HL-60/S4 treated with phorbol 12-myristate 13-acetate at 8.2 ng/mL for 4 days and 3 days (cell line): ENCODE results near the gene NCKAP5.

Source experiments
- in situ Hi-C: fragments of 300-500 bp; cut with MboI; formaldehyde crosslinking; loops from 2 replicates; pipeline ENCODE4 v1.15.0; 2022; ENCODE audit warnings: low sequenced_read_pairs

The NCKAP5 gene

DNA sequence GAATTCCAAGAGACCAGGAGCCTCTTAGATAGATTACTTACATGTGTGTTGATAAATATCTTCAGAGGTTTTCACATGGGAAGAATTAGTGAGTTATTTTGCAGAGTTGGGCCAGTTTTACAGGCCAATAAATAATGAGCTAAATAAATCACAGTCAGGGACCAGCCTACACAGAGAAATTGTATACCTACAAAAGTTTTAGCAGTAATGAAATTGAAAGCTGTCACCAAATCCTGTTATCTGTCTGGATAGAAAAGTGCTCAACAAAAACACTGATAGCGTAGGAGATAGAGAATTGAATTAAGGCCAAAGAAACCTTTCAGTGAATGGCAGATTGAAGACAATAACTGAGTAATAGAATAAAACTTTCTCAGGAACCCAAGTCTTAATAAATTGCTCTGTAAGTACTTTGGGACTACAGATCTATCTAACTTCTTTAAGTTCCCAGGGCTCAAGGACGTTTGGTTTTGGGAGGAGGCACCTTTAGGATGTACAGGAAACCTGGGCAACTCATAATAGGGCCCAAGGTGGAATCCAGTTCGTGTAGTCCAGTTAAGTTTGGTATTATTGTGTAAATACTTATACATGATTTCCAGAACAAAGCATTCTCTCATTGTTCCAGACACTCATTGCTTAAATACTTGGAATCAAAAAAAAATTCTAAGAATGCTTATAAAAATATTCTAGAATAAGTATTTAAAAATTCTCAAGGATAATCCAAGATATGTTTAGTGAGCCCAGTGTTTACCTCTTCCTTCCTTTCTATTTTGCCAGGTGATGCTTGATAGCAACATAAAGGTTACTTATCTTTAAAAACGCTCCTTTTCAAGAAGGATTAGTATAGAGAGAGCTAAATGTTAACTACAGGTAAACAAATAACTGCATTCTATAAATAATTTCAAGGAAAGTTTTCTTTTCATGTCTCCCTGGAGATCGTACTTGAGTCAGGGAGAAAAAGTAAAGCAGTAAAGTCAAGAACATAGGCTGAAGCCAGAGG lies 134.5 kb downstream of the NCKAP5 start:
- in situ Hi-C loops: no loop called here

DNA sequence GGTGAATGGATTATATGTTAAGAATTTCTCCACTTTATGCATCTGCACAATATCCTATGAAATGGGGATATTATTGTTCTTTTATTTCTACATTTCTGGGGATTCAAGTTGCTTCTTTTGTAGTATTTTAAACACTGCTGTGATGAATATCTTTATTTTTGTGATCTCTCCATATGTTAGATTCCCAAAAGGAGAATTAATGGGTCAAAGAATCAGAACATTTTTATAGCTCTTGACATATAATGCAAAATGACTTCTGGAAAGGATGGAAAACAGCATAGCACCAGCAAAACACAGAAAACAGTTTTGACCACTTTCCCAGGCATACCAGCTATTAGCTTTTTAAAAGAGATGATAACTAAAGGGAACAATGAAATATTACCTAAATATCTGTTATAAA lies 135.5 kb downstream of the NCKAP5 start:
- in situ Hi-C loops: no loop called here

DNA sequence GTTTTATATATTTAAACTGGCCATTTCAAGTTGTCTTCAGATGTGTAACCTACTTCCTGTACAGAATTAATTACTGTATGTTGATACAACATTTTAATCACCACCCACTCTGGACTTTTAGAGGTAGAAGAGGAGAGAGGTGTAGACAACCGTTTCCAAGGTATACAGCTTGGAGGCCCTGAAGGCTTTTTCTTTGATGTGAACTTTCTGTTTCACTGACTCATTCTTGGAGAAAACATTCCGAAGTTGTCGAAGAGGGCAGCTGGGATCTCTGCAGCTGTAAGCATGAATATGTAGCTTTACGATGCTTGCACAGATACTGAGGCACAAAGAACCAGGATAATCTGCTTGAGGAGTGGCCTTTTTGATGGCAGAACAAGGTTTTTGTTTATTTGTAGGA lies 137.0 kb downstream of the NCKAP5 start:
- in situ Hi-C loops: no loop called here

DNA sequence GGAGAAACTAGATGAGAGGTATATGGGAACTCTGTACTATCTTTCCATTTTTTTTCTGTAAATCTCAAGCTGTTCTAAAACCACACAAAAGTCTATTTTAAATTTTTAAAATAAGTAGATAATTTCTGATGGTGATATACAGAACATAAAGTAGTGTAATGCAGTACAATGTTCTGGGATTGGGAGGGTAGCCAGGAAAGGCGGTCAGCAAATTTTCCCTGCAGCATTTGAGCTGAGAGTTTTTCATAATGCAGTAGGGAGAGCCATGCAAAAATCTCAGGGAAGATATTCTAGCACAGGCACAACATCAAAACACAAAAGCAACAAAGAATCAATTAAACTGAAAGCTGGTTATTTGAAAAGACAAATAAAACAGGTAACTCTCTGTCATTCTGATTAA lies 141.5 kb downstream of the NCKAP5 start:
- in situ Hi-C loops: no loop called here

DNA sequence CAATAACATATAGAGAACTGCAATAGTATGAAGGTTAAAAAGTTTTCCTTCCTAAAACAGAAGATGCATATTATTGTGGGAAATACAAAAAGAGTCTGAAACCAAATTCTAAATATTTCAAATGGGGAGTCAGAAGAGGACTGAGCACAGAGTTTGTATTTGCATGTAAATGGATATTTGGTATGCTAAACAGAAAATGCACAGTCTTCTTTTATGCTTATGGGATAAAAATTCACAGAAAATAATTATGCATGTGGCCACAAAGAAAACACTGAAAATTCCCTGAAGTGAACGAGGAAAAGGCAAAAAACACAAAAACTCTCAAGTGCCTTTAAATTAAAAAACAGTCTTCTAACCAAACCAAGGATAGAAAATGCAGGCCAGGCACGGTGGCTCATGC lies 142.7 kb downstream of the NCKAP5 start:
- in situ Hi-C loops: no loop called here

DNA sequence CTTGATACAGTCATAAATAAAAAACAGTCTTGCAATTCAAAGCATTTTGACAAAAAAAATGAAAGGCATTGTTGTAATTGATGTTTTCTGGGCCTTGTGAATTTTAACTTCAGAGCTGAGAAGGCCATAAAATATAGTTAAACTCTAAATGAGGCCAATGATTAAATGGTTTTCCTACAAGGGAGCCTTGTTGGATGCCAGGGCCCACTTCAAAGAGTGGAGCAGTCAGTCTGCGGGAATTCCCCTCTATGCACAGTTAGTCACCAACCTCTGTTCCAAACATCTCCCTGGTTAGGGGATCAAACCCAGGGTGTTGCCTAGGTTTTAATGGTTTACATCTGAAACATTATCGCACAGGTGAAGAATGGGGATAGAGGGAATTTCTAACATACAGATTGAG lies 143.4 kb downstream of the NCKAP5 start:
- in situ Hi-C loops: no loop called here

DNA sequence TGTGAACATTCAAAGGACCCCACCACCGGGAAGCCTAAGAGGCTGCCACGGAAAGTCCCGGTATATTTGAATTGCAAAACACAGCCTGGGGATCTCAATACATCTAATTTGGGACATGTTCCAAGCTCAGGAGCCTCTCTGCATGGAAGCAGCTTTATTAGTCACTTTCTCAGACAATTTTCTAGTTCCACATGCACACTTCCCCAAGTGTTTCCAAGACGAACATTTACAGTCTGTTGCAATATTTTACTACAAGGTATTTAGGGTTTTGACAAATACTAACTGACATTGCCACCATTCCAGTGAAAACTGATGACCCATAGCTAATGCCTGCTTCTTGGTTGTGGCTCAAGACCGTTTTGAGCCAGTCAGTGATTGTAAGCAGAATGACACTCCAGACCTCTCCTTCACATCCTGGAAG lies 145.3 kb downstream of the NCKAP5 start:
- in situ Hi-C loops: no loop called here

DNA sequence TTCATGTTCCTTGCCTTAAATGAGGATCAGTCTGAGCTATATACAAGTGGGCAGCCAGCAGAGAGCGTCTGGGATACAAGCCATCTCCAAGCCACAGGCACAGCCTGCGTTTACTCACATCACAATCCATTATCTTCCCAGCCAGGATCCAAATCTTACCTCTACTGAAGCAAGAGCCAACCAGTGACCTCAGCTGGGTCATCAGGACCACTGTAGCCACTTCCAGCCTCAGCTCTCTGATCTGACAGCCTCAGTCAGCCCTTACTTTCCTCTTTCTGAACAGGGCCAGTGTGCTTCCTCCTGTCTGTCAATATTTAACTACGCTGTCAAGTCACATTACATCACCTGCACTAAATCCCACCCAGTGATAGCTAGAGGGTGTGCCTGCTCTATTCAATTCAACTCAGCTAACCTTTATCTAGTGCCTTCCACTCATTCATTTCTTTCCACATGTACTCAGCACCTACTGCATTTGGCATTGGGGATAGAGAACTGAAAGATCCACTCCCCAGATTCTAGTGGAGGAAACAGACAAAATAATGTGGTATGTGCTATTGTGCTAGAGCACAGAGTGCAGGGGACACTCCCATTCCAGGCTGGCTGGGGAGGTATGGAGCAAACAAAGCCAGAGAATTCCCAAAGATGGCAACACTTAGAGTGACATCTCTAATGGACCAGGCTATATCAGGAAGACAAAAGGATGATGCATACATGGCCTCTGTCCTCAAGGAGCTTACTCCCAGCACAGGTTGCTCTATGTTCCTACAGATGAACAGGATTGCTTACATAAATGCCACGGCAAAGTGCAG lies 146.5 kb downstream of the NCKAP5 start:
- in situ Hi-C loops: no loop called here

DNA sequence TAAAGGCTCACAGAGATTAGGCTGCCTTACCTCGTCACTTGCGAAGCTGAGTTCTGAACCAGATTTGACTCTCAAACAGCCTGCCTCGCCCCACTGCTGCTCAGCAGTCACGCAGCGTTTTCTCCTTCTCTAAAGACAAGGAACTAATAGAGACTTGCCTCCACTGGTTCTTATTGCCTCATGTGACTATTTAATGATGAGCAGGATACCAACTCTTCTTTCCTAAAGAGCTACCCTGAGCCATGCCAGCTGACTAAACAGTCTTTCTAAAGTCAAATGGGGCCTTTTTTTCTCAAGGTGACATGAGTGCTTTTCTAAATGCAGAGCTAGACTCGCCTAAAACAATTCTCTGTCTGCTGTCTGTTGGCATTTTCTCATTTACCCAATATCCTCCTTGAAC lies 147.5 kb downstream of the NCKAP5 start:
- in situ Hi-C loops: no loop called here

DNA sequence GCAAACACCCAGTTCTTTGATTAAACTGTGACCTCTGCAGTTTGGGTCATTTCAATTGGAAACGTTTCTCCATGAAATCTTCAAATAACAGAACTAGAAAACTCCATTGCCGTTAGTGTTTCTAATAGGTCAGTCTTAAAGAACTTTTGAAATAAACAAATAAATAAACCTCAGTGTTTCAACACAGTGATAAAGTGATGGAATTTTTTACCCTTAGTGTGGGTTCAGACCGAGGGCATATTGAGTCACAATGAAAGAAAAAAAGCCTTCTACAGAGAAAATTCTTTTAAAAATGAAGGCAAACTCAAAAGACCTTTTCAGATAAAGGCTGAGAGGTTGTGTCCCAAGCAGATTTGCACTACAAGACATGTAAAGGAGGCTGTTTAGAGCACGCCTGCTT lies 149.6 kb downstream of the NCKAP5 start:
- in situ Hi-C loops: no loop called here

DNA sequence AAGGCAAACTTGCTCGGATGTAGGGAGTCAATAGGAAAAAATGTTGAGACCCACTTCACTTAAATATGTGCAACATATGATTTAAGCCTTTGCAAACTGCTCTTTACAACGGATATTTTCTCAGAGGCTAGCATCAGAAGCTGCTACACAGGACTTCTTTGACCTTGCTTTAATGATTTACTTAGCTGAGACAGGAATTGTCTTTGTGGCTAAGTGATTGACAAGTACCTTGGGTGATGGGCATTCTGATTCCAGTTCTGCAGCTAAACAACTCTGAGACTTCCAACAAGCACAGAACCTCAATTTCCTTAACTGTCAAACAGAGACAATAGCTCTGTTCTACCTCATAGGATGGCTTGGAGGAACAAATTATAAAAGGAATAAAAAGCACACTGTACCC lies 150.2 kb downstream of the NCKAP5 start:
- in situ Hi-C loops: no loop called here

DNA sequence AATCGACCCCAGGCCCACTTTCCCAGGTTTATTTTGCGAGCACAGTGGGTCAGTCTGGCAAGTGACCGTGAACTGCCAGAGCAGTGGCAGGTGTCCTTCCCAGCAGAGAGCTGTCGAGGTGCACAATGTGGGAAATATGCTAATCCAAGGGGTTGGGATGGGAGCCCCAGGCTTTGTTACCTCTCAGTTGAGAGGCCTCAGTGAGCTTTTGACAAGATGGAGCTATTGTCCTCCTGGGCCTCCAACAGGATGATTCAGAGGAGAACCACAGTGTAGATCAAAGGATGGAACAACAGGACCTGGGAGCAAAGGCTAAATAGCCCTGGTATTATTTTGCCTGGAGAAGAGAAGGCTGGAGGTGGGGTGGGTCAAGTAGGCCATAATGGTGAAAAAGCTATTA lies 150.8 kb downstream of the NCKAP5 start:
- in situ Hi-C loops: no loop called here

DNA sequence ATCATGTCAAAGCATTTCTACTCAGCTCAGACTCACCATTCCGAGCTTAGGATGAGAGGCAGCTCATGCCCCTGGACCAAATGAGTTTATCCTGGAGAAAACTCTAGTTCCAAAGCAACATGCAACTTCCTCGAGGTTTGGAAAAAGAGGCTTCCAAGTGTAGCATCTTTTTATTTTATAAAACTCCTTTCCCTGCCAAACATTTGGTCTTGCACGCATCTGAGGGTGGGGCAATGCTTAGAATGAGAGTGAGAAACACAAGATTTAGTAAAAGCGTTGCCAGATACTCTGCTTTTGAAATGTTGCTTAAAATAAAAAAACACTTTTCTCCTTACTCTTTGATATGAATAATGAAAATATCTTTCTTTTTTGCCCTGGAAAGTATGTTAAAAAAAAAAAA lies 151.5 kb downstream of the NCKAP5 start:
- in situ Hi-C loops: no loop called here

DNA sequence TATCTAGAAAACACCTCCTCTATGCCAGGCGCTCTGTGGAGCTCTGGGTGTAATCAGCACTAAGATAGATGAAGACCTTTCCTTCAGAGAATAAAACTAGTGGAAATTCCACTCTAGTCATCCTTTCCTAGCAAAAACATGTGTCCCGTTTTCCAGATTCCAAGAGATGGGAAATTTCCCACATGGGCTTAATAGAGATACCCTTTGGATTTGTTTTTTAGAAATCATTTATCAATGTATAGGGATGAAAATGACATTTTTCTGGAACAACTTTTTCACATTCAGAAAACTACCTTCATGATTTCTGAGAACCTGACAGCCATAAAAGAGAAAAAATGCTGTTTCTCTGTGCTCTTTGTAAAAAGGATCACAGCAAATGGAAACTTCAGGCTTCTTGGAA lies 152.1 kb downstream of the NCKAP5 start:
- in situ Hi-C loops: no loop called here

DNA sequence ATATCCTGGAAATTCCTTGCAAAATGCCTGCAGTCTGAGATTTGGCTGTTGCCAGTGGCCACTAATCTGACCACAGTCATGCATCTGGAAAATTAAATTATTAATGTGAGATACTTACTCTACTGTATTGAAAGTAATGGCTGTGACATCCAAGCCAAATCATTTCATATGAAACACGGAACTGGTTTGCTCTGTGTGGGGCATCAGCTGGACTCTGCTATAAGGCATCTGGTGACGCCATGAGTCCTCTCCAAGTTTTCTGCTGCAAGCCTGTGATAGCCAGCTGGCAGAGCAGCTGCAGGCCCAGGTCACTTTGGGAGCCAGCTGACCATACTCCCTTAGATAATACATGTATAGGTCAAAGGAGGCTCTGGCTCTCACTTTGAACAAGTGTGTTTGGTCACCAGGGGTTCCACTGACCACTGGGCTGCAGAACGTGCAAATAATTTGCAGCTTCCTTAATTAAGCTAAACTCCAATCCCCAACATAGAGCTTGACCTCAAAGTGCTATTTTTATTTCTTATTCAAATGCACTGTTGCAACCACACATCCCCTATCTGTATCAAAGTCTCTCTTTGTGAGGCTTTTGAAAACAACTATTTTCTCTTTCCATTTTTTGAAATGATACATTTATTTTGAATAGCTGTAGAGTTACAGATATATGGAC lies 152.9 kb downstream of the NCKAP5 start:
- in situ Hi-C loops: no loop called here

DNA sequence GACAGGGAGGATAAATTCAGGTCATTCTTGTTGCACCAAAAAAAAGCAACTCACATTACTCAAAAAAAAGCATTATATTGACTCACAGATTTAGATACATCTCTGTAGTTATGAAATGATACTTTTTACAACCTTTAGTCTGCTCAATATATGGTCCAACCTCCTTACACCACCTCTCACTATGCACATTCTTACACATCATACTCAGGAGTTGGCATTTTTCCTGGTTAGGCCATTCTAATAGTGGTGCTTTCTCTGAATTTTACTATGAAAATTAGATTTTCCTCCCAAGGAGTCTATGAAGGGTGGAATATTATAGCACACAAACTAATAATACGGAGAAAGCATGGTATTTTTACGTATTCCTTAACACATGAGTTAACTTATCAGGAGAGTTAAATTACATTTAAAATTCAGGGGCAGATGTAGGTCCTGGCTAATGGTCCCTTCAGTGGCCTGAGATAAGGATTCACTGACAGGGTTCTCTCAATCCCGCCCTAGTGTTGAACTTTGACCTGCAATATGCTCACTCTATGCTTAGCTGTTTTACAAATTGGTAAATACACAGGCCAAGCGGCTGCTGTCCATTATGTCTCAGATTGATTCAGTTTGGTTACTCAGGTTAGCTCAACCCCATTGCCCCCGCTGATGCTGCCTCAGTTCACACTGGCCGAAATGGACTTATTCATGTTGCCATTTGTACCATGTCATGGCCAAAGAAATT lies 153.6 kb downstream of the NCKAP5 start:
- in situ Hi-C loops: no loop called here

DNA sequence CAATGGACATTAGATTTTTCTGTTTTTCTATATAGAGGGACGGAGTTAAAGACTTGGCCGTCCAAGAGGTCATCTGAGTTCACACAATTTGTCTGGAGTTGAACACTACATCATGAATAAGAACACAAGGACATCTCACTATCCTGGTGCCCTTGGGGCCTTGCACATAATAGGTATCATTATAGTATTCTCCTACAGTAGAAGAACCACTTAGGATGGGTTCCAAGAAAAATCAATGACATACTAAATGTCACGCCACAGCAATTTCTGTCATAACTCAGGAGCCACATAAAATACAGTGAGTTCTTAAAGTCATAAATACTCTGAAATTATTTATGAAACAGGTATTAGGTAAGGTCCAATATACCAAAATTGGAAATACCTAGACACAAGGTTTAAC lies 154.4 kb downstream of the NCKAP5 start:
- in situ Hi-C loops: no loop called here

DNA sequence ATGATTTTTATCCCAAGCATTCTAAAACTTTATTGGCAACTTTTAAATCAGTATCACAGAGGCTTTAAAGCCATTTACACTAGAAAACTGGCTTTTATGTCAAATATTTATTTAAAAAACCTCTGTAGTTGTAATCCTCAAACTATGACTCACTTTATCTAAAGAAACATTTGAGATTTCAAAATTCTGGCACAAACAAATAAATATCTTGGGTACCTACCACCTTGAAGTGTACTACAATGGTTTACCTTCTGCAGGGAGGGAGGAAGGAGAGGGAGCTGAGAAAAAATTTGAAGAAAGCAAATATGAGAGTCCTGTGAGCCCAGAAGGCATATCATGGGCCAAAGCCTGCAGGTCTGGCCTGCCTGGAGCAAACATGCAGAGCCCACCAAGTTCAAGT lies 155.6 kb downstream of the NCKAP5 start:
- in situ Hi-C loops: no loop called here

DNA sequence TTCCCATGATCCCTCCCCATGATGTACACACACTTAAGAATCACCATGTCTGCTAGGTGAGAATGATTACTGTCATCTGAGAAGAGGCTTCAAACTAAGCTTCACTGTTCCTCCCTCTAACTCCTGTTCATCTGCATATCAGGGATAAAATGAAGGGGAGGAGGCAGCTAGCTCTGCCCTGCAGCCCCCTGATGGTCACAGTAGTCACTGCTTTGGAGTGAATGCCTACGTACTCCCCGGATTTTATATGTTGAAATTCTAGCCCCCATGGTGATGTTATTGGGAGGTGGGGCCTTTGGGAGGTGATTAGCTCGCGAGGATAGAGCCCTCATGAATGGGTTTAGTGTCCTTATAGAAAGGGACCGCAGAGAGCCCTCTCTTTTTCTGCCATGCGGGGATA lies 156.4 kb downstream of the NCKAP5 start:
- in situ Hi-C loops: no loop called here

DNA sequence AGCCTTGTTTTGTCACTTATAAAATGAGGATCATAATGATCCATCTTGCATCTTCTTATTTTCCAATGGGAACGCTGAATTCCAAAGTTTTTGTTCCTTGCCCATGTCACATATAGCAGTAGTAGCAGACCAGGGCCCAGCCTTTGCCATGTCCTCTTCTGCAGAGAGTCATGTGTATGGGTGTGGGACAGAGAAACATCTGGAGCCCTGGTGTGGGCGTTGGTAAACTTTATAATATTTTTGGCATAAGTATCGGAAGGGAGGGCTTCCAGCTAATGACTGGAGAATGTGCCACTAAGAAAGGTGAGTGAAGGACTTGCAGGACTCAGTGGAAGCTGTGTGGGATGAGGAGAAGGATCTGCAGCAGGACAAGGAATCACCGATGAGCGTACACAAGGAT lies 157.2 kb downstream of the NCKAP5 start:
- in situ Hi-C loops: no loop called here
